CD4-positive, alpha-beta T cell treated with Interferon gamma for 1 hour (primary cell): ENCODE results near the gene UBE2E2.
"Not testable (repeated sequence)": the region's sequence is repeated elsewhere in the genome, so short reads cannot be mapped to it uniquely, and the experiment has no call there.

Experiments
- DNase-seq: peaks from one replicate; pipeline ENCODE4 v3.0.0-alpha.2; 2020

UBE2E2 gene

GRCh38 chr3:23333633-23334032 is 130.5 kb downstream of the UBE2E2 start:
- no peak for DNase-seq

DNA sequence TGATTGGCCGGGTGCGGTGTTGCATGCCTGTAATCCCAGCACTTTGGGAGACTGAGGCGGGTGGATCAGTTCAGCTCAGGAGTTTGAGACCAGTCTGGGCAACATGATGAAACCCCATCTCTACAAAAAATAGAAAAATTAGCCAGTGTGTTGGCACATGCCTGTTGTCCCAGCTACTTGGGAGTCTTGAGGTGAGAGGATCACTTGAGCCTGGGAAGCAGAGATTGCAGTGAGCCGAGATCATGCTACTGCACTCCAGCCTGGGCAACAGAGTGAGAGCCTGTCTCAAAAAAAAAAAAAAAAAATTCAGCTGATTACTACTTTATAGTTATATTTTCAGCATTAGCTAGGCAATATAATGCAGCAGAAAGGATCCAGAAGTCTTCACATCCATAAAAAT is 133.7 kb downstream of the UBE2E2 start:
- not testable (repeated sequence) for DNase-seq

DNA sequence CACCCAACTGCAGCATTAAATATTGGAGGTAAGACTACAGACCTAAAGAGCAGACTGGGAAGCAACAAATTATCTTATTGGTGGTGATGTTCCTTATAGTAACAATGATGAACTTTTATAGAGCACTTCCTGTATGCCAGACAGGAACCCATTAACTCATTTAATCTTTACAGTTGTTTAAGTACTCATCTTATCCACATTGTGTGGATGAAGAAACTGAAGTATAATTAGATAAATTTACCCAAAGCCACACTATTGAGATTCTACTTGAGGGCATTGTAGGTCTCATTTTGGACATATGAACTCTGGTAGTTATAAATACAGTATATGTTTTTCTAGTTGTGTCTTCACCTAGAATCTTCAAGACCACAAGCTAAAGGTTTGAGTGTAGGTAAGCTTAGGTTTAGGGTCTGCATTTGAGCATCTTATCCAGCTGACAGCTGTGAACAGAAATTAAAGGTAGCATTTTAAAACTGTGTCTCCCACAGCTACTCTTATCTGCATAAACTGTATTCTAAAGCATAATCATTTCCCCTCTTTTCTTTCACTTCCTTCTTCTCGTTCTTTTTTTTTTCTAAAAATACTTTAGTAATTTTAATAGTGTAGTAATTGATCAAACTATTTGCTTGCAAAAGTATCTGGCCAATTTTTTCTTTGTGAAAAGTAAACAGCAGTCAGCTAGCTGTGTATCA is 138.2 kb downstream of the UBE2E2 start:
- no peak for DNase-seq

DNA sequence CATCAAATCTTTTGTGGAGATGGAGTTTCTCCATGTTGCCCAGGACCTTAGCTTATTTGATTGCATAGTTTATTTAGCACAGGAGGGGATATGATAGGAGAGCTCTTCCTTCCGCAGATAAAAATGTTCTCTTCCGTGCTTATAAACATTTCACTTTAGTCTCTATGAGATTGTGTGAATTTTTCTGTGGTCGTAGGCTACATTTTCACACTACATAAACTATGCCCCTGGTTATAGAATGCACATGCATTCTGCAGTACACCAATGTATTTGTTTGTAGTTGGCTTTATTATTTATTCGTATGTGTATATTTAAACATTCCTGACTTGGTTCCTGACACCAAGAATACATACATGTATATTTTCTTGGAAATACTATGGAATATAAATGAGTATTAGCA is 139.2 kb downstream of the UBE2E2 start:
- DNase-seq, result no peak

GRCh38 chr3:23343509-23343908 is 140.4 kb downstream of the UBE2E2 start:
- no peak for DNase-seq

DNA sequence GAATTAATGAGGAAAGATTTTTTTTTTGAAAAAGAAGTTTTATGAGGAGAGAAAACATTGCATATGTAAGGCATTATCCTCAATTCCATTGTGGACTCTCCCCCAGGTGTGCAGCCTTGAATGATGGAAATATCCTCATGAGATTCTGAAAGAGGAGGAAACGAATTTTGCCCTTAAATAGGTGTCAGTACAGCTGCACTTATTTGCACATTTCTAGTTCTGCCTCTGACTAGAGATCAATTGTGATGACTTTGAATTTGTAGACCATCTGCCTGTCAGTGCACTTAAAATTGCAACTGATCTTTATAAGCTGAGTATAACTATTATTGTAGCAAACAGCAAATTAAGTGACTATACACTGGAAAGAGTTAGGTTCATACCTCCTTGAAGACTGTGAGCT is 141.8 kb downstream of the UBE2E2 start:
- DNase-seq, result no peak

DNA sequence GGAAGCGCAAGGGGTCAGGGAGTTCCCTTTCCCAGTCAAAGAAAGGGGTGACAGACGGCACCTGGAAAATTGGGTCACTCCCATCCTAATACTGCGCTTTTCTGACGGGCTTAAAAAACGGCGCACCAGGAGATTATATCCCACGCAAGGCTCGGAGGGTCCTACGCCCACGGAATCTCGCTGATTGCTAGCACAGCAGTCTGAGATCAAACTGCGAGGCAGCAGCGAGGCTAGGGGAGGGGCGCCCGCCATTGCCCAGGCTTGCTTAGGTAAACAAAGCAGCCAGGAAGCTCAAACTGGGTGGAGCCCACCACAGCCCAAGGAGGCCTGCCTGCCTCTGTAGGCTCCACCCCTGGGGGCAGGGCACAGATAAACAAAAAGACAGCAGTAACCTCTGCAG is 146.3 kb downstream of the UBE2E2 start:
- not testable (repeated sequence) for DNase-seq

GRCh38 chr3:23356169-23356568 is 153.0 kb downstream of the UBE2E2 start:
- DNase-seq, result no peak

- no peak for DNase-seq
Measured at GRCh38 chr3:23356923-23357322, 153.8 kb downstream of the UBE2E2 start.

GRCh38 chr3:23359116-23359515 is 156.0 kb downstream of the UBE2E2 start:
- DNase-seq, result no peak

- DNase-seq, result no peak
Measured at GRCh38 chr3:23365066-23365465, 161.9 kb downstream of the UBE2E2 start.

GRCh38 chr3:23368731-23369130 is 165.6 kb downstream of the UBE2E2 start:
- DNase-seq, result no peak

DNA sequence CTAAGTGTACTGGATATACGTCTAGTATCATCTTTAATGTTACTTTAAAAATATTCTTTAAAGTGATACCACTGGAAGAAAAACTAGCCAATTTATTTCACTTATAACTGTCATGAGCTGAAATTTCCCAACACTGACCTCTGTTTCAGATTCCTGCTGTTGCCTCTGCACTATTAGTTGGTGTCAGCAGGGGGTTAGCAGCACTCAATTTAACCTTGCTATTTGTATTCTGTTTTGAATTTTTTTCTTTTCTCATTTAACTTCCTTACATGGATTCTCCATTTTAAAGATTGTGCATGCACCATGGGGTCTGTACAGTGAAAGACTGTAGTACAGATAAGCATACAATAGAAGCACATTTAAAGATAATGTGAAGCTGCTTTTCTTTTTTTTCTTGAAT is 169.2 kb downstream of the UBE2E2 start:
- no peak for DNase-seq

DNA sequence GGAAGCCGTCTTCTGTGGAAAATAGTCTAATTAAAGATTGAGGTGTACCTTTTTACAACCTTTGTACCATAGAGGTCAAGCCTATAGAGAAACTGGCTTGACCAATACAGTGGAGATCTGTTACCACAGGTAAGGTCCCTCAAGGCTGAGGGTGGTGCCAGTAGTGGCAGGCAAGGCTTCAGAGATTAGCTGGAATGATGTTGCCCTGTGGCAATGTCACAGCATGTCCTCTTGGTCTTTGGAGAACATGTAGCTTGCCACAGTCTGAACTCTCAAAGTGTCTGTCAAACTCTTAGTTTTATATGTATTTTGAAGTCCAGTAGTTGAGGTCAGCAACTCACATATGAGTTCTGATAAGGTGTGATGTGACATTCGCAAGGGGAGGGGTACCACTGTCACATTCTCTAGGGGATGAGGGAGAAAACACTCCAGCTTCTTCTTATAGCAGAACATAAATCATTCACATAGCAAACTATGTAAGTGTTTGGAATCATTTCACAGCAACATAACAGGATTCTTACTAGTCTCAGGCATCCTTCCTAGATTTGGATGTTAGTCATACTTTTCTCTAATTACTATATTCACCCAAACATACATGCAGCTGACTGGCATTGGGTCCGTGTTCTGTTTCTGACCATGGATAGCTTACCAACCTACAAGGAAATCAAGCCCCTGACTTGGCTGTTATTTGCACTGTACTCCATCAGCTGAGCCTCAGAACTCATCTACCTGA is 173.6 kb downstream of the UBE2E2 start:
- DNase-seq, result no peak

GRCh38 chr3:23377928-23378672 is 175.0 kb downstream of the UBE2E2 start:
- DNase-seq, result no peak

DNA sequence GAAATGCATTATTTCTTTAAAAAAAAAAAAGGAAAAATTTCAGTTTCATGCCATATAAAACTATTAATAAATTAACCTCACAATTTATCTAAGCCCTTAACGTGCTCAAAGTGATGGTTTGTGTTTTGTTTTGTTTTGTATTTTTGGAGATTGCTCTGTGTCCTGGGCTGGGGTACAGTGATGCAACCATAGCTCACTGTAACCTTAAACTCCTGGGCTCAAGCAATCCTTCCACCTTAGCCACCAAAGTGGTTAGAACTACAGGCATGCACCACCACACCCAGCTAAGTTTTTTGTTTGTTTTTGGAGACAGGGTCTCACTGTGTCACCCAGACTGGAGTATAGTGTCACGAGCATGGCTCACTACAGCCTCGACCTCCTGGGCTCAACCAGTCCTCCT is 180.7 kb downstream of the UBE2E2 start:
- DNase-seq, result no peak

DNA sequence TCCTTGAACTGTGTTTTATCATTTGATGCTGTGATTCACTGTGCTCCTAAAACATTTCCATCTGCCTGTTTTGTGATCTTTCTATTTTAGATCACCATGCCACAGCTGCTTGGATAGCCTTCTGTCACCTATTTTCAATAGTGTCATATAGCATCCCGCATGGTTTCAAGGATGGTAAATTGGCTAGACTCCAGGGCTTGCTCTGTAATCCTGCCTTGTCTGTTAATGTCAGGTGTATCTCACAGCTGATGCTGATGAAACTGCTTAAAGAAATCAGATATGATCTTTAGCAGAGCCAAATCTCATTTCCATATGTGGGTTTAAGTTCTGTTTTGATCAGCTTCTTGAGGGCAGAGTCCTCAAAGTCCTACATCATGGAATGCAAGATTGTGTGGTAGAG is 182.2 kb downstream of the UBE2E2 start:
- DNase-seq, result no peak

DNA sequence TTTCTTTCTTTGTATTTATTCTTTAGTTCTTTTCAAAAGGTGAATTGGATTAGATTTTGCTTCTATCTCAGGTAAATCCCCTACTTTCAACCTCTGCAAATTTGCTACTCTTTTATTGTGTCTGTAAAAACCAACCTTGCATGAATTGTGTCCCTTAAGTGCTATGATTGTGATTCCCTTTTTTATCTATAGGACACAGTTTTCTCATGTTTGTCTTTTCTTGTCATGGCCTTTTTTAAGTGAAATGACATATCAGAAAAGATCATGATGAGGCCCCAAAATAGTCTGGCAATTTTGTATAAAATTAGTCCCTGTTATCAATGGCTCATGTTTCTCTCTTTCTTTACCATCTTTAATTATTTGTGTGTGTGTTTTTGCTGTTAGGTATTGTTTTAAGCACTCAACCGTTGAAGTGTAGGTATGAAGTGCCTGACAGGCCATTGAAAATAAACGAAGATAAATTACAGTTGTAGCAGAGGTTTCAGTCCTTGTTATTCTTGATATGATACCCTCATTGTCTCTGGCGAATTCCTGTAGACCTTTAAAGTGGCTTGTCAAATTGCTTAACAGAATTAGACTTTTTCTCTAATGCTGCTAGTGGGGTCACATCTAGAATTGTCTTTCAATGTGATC is 184.3 kb downstream of the UBE2E2 start:
- no peak for DNase-seq

DNA sequence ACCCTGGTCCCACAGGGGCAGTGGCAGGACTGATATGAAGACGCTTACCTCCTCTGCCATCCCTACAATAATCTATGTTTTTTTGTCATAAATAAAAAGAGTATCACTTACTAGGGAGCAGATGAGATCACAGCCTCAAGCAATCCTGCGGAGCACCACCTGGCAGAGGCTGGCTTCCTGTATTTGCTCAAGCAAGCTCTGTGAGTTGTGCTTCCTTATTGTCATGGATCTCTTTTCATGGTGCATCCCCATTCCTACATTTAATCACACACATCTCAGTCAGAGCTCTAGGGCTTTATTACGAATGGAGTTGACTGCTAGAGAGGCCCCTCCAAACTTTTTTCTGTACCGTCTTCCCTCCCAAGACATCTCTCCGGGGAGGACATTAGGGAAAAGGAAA is 186.0 kb downstream of the UBE2E2 start:
- DNase-seq, result no peak

DNA sequence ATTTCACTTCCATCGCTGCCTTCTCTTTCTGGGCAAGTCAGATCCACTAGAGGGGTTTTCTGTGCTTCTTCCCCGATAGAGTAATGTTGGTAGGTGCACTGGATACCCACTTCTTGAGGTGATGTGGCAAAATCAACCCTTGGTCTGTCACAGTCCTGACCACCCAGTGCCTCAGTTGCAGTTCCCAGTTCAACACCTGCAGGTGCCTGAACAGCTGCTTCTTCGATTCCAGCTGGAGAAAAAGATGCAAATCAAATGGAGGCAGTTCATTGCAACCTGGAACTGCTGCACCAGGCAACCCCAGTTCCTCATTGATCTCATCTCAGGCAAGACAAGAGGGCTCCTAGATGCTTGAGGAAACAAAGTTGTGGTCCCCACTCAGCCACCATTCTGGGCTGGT is 186.6 kb downstream of the UBE2E2 start:
- DNase-seq, result no peak

GRCh38 chr3:23390446-23390845 is 187.3 kb downstream of the UBE2E2 start:
- no peak for DNase-seq

GRCh38 chr3:23390989-23391553 is 187.9 kb downstream of the UBE2E2 start:
- no peak for DNase-seq

- no peak for DNase-seq
Measured at GRCh38 chr3:23395115-23395514, 192.0 kb downstream of the UBE2E2 start.
